SK-N-SH treated with all-trans-retinoic acid at 6 μM for 48 hours (cell line): Measurements from ENCODE around the gene ZCCHC17.

Source experiments
- ATAC-seq: fragments of 200-7000 bp; cut with Tn5 transposase; 3 replicates; pipeline ENCODE4 v1.9.1; 2020; ENCODE audit warnings: mild to moderate bottlenecking, moderate library complexity
- ARNTL ChIP-seq: fragments of 450-650 bp; formaldehyde crosslinking; IDR thresholded peaks from 2 replicates; pipeline ENCODE4 v1.5.0; 2020; ENCODE audit warnings: low read depth, mild to moderate bottlenecking, moderate library complexity, borderline replicate concordance
- BACH2 ChIP-seq: fragments of 250-450 bp; sonication (Bioruptor Pico); IDR thresholded peaks from 2 replicates; pipeline ENCODE4 v1.9.0; 2021; ENCODE audit warnings: mild to moderate bottlenecking, borderline replicate concordance
- ESRRG ChIP-seq: fragments of 250-450 bp; sonication (Bioruptor Pico); IDR thresholded peaks from 2 replicates; pipeline ENCODE4 v1.6.1; 2021; ENCODE audit warnings: mild to moderate bottlenecking
- GLIS3 ChIP-seq: fragments of 250-450 bp; sonication (Bioruptor Pico); IDR thresholded peaks from 2 replicates; pipeline ENCODE4 v1.5.0; 2020; ENCODE audit warnings: mild to moderate bottlenecking, moderate library complexity
- ISL1 ChIP-seq: fragments of 250-450 bp; sonication (Bioruptor Pico); IDR thresholded peaks from 2 replicates; pipeline ENCODE4 v2.1.2; 2022; ENCODE audit warnings: mild to moderate bottlenecking, moderate library complexity
- PPARA ChIP-seq: fragments of 250-450 bp; sonication (Bioruptor Pico); IDR thresholded peaks from 2 replicates; pipeline ENCODE4 v1.5.0; 2020; ENCODE audit warnings: mild to moderate bottlenecking, borderline replicate concordance
- RARB ChIP-seq: fragments of 250-450 bp; sonication (Bioruptor Pico); IDR thresholded peaks from 2 replicates; pipeline ENCODE4 v1.8.0; 2021; ENCODE audit warnings: mild to moderate bottlenecking, moderate library complexity
- SNAI2 ChIP-seq: fragments of 250-450 bp; sonication (Bioruptor Pico); IDR thresholded peaks from 2 replicates; pipeline ENCODE4 v1.5.0; 2020; ENCODE audit warnings: mild to moderate bottlenecking, moderate library complexity
- TCF4 ChIP-seq: fragments of 250-450 bp; sonication (Bioruptor Pico); IDR thresholded peaks from 2 replicates; pipeline ENCODE4 v1.8.0; 2021; ENCODE audit warnings: mild to moderate bottlenecking, moderate library complexity, borderline replicate concordance
- TOX ChIP-seq: fragments of 250-450 bp; sonication (Bioruptor Pico); IDR thresholded peaks from 2 replicates; pipeline ENCODE4 v1.8.0; 2021; ENCODE audit warnings: mild to moderate bottlenecking, moderate library complexity, borderline replicate concordance
- ZC3H10 ChIP-seq: fragments of 250-450 bp; sonication (Bioruptor Pico); IDR thresholded peaks from 2 replicates; pipeline ENCODE4 v1.5.1; 2021; ENCODE audit warnings: mild to moderate bottlenecking, moderate library complexity
- ZFP3 ChIP-seq: fragments of 250-450 bp; sonication (Bioruptor Pico); IDR thresholded peaks from 2 replicates; pipeline ENCODE4 v1.5.0; 2020; ENCODE audit warnings: mild to moderate bottlenecking, moderate library complexity
- ZFP30 ChIP-seq: fragments of 450-650 bp; formaldehyde crosslinking; IDR thresholded peaks from 2 replicates; pipeline ENCODE4 v1.5.0; 2022; ENCODE audit warnings: mild to moderate bottlenecking, moderate library complexity
- ZNF565 ChIP-seq: fragments of 450-650 bp; formaldehyde crosslinking; conservative IDR thresholded peaks from 2 replicates; pipeline ENCODE4 v1.5.0; 2020; ENCODE audit warnings: low read depth, mild to moderate bottlenecking, moderate library complexity
- ZNF70 ChIP-seq: fragments of 450-650 bp; formaldehyde crosslinking; IDR thresholded peaks from 2 replicates; pipeline ENCODE4 v1.5.0; 2020; ENCODE audit warnings: mild to moderate bottlenecking, moderate library complexity
- ZNF8 ChIP-seq: fragments of 450-650 bp; formaldehyde crosslinking; IDR thresholded peaks from 2 replicates; pipeline ENCODE4 v1.5.0; 2020; ENCODE audit warnings: mild to moderate bottlenecking, moderate library complexity
- TF ChIP-seq, protein P1 (sequence below): fragments of 250-450 bp; sonication (Bioruptor Pico); IDR thresholded peaks from 2 replicates; pipeline ENCODE4 v1.5.1; 2020; ENCODE audit warnings: low read depth, mild to moderate bottlenecking, moderate library complexity
- TF ChIP-seq, protein P2 (sequence below): fragments of 250-450 bp; sonication (Bioruptor Pico); IDR thresholded peaks from 2 replicates; pipeline ENCODE4 v1.5.0; 2020; ENCODE audit warnings: mild to moderate bottlenecking, moderate library complexity
- TF ChIP-seq, protein P3 (sequence below): fragments of 250-450 bp; sonication (Bioruptor Pico); IDR thresholded peaks from 2 replicates; pipeline ENCODE4 v1.8.0; 2021; ENCODE audit warnings: low read depth, mild to moderate bottlenecking, moderate library complexity, borderline replicate concordance
- TF ChIP-seq, protein P4 (sequence below): fragments of 250-450 bp; sonication (Bioruptor Pico); IDR thresholded peaks from 2 replicates; pipeline ENCODE4 v1.5.1; 2021; ENCODE audit warnings: mild to moderate bottlenecking, moderate library complexity
- TF ChIP-seq, protein P5 (sequence below): fragments of 250-450 bp; sonication (Bioruptor Pico); IDR thresholded peaks from 2 replicates; pipeline ENCODE4 v1.8.0; 2020; ENCODE audit warnings: mild to moderate bottlenecking, moderate library complexity, borderline replicate concordance

Gene ZCCHC17

DNA sequence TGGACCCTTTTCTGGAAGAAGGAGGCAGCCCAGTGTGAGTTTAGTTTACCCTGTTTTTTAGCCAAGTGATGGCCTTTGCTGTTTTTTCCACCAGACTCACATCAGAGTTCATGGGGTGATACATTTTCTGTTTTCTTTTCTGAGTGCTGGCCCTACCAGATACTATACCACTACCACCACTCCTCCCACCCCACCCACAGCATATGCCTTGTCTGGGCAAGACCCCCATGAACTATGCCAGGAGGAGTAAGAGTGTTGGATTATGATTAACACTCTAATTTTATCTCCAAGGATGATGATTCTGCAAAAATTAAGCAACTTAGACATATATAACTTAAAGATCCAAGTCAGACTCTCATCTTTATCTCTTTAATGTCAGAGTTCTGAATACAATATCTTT, 50.0 kb downstream of the ZCCHC17 start (continued):
- TF ChIP-seq ISL1 (no peak), TOX (CRISPR knock-in tag) (no peak), ESRRG (CRISPR knock-in tag) (no peak), ZFP3 (no peak)
- TF ChIP-seq, protein P1, sequence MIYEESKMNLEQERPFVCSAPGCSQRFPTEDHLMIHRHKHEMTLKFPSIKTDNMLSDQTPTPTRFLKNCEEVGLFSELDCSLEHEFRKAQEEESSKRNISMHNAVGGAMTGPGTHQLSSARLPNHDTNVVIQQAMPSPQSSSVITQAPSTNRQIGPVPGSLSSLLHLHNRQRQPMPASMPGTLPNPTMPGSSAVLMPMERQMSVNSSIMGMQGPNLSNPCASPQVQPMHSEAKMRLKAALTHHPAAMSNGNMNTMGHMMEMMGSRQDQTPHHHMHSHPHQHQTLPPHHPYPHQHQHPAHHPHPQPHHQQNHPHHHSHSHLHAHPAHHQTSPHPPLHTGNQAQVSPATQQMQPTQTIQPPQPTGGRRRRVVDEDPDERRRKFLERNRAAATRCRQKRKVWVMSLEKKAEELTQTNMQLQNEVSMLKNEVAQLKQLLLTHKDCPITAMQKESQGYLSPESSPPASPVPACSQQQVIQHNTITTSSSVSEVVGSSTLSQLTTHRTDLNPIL (CRISPR knock-in tag) = no peak

DNA sequence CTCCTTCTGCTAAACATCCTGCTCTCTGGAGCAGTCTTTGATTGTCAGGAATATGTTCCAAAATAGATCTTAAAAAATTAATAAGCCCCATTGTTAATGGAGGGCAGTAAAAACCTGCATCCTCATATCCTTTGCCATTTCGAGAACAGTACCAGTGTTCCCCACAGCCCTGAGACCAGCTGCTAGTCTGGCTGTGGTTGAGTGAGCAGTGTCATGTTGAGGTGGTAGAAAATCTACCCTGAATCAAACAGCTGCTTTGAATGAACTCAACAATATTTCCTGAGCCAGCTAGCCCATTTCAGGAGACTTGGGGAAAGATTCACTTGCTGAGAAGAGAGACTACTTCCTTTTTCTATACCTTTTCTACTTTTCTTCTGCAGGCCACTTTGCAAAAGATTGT, 51.6 kb downstream of the ZCCHC17 start:
- ATAC-seq = no peak
- TF ChIP-seq PPARA (CRISPR knock-in tag) (no peak), ZC3H10 (CRISPR knock-in tag) (no peak), SNAI2 (no peak)

DNA sequence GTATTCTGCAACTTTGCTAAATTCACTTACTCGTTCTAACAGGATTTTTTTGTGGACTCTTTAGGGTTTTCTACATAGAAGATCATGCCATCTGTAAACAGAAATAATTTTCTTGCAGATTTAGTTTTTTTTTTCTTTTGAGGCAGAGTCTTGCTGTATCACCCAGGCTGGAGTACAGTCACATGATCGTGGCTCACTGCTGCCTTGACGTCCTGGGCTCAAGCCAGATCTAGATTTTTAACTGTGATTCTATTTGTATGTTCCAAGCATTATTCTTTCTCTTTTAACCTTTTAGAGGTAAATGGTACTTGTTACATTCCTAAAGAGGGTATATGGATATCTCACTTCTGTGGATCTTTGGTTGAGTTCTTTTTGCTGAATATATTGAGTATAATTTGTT, 57.5 kb downstream of the ZCCHC17 start:
- TF ChIP-seq SNAI2 (no peak), TCF4 (CRISPR knock-in tag) (no peak), ARNTL (CRISPR knock-in tag) (no peak), ZNF565 (CRISPR knock-in tag) (no peak), ESRRG (CRISPR knock-in tag) (no peak), PPARA (CRISPR knock-in tag) (no peak), BACH2 (CRISPR knock-in tag) (no peak), TOX (CRISPR knock-in tag) (no peak), ZFP30 (no peak), ZNF70 (CRISPR knock-in tag) (no peak), ZC3H10 (CRISPR knock-in tag) (no peak), ZNF8 (CRISPR knock-in tag) (no peak)
- TF ChIP-seq, protein P2, sequence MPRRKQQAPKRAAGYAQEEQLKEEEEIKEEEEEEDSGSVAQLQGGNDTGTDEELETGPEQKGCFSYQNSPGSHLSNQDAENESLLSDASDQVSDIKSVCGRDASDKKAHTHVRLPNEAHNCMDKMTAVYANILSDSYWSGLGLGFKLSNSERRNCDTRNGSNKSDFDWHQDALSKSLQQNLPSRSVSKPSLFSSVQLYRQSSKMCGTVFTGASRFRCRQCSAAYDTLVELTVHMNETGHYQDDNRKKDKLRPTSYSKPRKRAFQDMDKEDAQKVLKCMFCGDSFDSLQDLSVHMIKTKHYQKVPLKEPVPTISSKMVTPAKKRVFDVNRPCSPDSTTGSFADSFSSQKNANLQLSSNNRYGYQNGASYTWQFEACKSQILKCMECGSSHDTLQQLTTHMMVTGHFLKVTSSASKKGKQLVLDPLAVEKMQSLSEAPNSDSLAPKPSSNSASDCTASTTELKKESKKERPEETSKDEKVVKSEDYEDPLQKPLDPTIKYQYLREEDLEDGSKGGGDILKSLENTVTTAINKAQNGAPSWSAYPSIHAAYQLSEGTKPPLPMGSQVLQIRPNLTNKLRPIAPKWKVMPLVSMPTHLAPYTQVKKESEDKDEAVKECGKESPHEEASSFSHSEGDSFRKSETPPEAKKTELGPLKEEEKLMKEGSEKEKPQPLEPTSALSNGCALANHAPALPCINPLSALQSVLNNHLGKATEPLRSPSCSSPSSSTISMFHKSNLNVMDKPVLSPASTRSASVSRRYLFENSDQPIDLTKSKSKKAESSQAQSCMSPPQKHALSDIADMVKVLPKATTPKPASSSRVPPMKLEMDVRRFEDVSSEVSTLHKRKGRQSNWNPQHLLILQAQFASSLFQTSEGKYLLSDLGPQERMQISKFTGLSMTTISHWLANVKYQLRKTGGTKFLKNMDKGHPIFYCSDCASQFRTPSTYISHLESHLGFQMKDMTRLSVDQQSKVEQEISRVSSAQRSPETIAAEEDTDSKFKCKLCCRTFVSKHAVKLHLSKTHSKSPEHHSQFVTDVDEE (CRISPR knock-in tag) = no peak
- TF ChIP-seq, protein P1 (CRISPR knock-in tag) = no peak
- TF ChIP-seq, protein P3, sequence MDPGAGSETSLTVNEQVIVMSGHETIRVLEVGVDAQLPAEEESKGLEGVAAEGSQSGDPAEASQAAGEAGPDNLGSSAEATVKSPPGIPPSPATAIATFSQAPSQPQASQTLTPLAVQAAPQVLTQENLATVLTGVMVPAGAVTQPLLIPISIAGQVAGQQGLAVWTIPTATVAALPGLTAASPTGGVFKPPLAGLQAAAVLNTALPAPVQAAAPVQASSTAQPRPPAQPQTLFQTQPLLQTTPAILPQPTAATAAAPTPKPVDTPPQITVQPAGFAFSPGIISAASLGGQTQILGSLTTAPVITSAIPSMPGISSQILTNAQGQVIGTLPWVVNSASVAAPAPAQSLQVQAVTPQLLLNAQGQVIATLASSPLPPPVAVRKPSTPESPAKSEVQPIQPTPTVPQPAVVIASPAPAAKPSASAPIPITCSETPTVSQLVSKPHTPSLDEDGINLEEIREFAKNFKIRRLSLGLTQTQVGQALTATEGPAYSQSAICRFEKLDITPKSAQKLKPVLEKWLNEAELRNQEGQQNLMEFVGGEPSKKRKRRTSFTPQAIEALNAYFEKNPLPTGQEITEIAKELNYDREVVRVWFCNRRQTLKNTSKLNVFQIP (CRISPR knock-in tag) = no peak
- TF ChIP-seq, protein P4, sequence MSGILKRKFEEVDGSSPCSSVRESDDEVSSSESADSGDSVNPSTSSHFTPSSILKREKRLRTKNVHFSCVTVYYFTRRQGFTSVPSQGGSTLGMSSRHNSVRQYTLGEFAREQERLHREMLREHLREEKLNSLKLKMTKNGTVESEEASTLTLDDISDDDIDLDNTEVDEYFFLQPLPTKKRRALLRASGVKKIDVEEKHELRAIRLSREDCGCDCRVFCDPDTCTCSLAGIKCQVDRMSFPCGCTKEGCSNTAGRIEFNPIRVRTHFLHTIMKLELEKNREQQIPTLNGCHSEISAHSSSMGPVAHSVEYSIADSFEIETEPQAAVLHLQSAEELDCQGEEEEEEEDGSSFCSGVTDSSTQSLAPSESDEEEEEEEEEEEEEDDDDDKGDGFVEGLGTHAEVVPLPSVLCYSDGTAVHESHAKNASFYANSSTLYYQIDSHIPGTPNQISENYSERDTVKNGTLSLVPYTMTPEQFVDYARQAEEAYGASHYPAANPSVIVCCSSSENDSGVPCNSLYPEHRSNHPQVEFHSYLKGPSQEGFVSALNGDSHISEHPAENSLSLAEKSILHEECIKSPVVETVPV (CRISPR knock-in tag) = no peak
- ATAC-seq = no peak

DNA sequence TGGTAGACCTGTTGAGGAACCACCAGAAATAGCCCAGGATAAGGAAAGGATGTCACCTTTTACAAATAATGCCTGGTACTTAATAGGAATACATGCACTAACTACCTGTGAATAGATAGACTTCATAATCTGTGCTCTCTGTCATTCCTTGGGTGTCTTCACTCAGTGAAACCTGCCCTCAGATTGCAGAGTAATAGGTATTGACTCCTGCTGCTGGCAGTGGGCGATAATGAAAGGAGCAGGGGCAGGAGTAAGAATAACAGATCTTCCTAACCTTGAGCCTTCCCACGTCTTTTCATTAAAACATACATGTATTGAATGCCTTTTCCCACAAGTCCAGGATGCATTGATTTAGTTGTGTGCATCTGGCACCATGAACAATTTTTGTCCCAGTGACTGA, 59.6 kb downstream of the ZCCHC17 start:
- no peak for ATAC-seq
- TF ChIP-seq RARB (CRISPR knock-in tag) = no peak
- no peak for TF ChIP-seq ESRRG (CRISPR knock-in tag)
- TF ChIP-seq ZFP3 = no peak
- no peak for TF ChIP-seq ZNF565 (CRISPR knock-in tag)
- no peak for TF ChIP-seq TCF4 (CRISPR knock-in tag)
- TF ChIP-seq, protein P1 (CRISPR knock-in tag) = no peak
- no peak for TF ChIP-seq SNAI2
- TF ChIP-seq, protein P3 (CRISPR knock-in tag) = no peak
- no peak for TF ChIP-seq ZNF8 (CRISPR knock-in tag)
- TF ChIP-seq, protein P5, sequence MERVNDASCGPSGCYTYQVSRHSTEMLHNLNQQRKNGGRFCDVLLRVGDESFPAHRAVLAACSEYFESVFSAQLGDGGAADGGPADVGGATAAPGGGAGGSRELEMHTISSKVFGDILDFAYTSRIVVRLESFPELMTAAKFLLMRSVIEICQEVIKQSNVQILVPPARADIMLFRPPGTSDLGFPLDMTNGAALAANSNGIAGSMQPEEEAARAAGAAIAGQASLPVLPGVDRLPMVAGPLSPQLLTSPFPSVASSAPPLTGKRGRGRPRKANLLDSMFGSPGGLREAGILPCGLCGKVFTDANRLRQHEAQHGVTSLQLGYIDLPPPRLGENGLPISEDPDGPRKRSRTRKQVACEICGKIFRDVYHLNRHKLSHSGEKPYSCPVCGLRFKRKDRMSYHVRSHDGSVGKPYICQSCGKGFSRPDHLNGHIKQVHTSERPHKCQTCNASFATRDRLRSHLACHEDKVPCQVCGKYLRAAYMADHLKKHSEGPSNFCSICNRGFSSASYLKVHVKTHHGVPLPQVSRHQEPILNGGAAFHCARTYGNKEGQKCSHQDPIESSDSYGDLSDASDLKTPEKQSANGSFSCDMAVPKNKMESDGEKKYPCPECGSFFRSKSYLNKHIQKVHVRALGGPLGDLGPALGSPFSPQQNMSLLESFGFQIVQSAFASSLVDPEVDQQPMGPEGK (CRISPR knock-in tag) = no peak
- no peak for TF ChIP-seq GLIS3 (CRISPR knock-in tag)
